Vagina (tissue), 2 donors: Measurements from ENCODE around the gene PHF11. TPM values are rescaled to one million over a fixed set of nuclear protein-coding genes. Genes with fewer than 3 reads are reported as not detected.
"Not testable (repeated sequence)": the region's sequence is repeated elsewhere in the genome, so short reads cannot be mapped to it uniquely, and the experiment has no call there.

Experiments used
- DNase-seq, 2 donors: peaks; one replicate each; pipeline ENCODE4 v3.0.0-alpha.2; 2017; ENCODE audit errors: extremely low spot score in 2 of 2
- H3K27ac ChIP-seq: fragments of 200-600 bp; sonication (generic); one replicate; pipeline ENCODE4 v1.5.1; 2019
- H3K27me3 ChIP-seq: fragments of 200-600 bp; sonication (generic); one replicate; pipeline ENCODE4 v1.5.1; 2019
- H3K36me3 ChIP-seq, 2 donors: fragments of 200-600 bp; sonication (generic); one replicate each; pipeline ENCODE4 v1.5.1; 2017 to 2019
- H3K4me1 ChIP-seq: fragments of 200-600 bp; sonication (generic); one replicate; pipeline ENCODE4 v1.5.1; 2019
- H3K4me3 ChIP-seq, 2 donors: fragments of 200-600 bp; sonication (generic); 1 replicate in 1 of 2; 2 replicates in 1 of 2; pipeline ENCODE4 v1.5.1; 2016 to 2019
- H3K9me3 ChIP-seq: fragments of 200-600 bp; sonication (generic); one replicate; pipeline ENCODE4 v1.5.1; 2019
- CTCF ChIP-seq, 3 experiments: fragments of 450-650 bp in 2 of 3; fragments of 200-600 bp in 1 of 3; sonication (generic) in 1 of 3; IDR thresholded peaks; one replicate each; pipeline ENCODE4 v1.5.1; 2017 to 2019; ENCODE audit warnings: antibody characterized with exemption in 3 of 3, mild to moderate bottlenecking in 2 of 3, moderate library complexity in 2 of 3
- POLR2A ChIP-seq, 2 donors: fragments of 450-650 bp; IDR thresholded peaks; one replicate each; pipeline ENCODE4 v1.6.1; 2017; ENCODE audit warnings: antibody characterized with exemption in 2 of 2, mild to moderate bottlenecking in 2 of 2, moderate library complexity in 2 of 2
- POLR2AphosphoS5 ChIP-seq, 2 donors: sonication (generic); formaldehyde crosslinking; IDR thresholded peaks; one replicate each; pipeline ENCODE4 v1.9.0; 2017; ENCODE audit warnings: antibody characterized with exemption in 2 of 2, mild to moderate bottlenecking in 2 of 2, low read depth in 1 of 2; ENCODE audit not compliant: insufficient read depth in 1 of 2
- intact Hi-C: fragments of 100-400 bp; cut with DNase I; formaldehyde crosslinking; loops from one replicate; pipeline ENCODE4 v1.15.1; 2023
- total RNA-seq: library from RNA; depleted of rRNA; stranded (reverse); fragments of >200 nt; gene quantifications from one replicate; pipeline ENCODE4 v1.2.3, GENCODE V29; 2016

Gene PHF11
- total RNA-seq, 1 donor from 2014 or later, result 44.9 TPM

- TF ChIP-seq CTCF (IDR thresholded peaks at IDR 0.05) (no peak), POLR2A (IDR thresholded peaks at IDR 0.05) (no peak), POLR2AphosphoS5 (IDR thresholded peaks at IDR 0.05; ENCODE audit: insufficient read depth in 1 of 2, low read depth in 1 of 2) (no peak)
- Histone ChIP-seq H3K27ac (no peak overlapping the region), H3K9me3 (no peaks in the 10 kb centered on the region), H3K4me1 (no peaks in the 10 kb centered on the region), H3K36me3 (peaks cover 0 to 11% of the 10 kb centered on the region in 2 donors), H3K4me3 (no peak overlapping the region), H3K27me3 (no peaks in the 10 kb centered on the region)
- intact Hi-C loops, result no loop called here
- DNase-seq, result no peak
These were observed 67.8 kb downstream of the PHF11 start for GRCh38 chr13:49563516-49563915.

- H3K4me1 ChIP-seq, H3K4me3 ChIP-seq, H3K9me3 ChIP-seq, H3K27ac ChIP-seq, intact Hi-C loops, H3K36me3 ChIP-seq, DNase-seq, H3K27me3 ChIP-seq: not testable (repeated sequence)
These were observed 69.7 kb downstream of the PHF11 start for GRCh38 chr13:49565461-49565860.

GRCh38 chr13:49566461-49566860, 70.7 kb downstream of the PHF11 start:
- Histone ChIP-seq H3K27me3 (no peaks in the 10 kb centered on the region), H3K4me3 (no peak overlapping the region), H3K4me1 (peaks cover under 1% of the 10 kb centered on the region), H3K9me3 (no peaks in the 10 kb centered on the region), H3K36me3 (no peaks in the 10 kb centered on the region), H3K27ac (no peak overlapping the region)
- no peak for DNase-seq
- TF ChIP-seq POLR2A (IDR thresholded peaks at IDR 0.05), result no peak
- no peak for TF ChIP-seq CTCF (IDR thresholded peaks at IDR 0.05)
- no peak for TF ChIP-seq POLR2AphosphoS5 (IDR thresholded peaks at IDR 0.05; ENCODE audit: insufficient read depth in 1 of 2, low read depth in 1 of 2)
- intact Hi-C loops, result no loop called here

- DNase-seq, result no peak
- intact Hi-C loops, result no loop called here
- Histone ChIP-seq H3K27ac (no peak overlapping the region), H3K27me3 (no peaks in the 10 kb centered on the region), H3K9me3 (no peaks in the 10 kb centered on the region), H3K36me3 (no peaks in the 10 kb centered on the region), H3K4me3 (no peak overlapping the region), H3K4me1 (peaks cover 4% of the 10 kb centered on the region)
- TF ChIP-seq POLR2A (IDR thresholded peaks at IDR 0.05), result no peak
- no peak for TF ChIP-seq CTCF (IDR thresholded peaks at IDR 0.05)
- no peak for TF ChIP-seq POLR2AphosphoS5 (IDR thresholded peaks at IDR 0.05; ENCODE audit: insufficient read depth in 1 of 2, low read depth in 1 of 2)
These were observed 71.7 kb downstream of the PHF11 start for GRCh38 chr13:49567491-49567890.

- no peak overlapping the region for H3K4me3 ChIP-seq
- TF ChIP-seq POLR2A (IDR thresholded peaks at IDR 0.05) (no peak), POLR2AphosphoS5 (IDR thresholded peaks at IDR 0.05; ENCODE audit: insufficient read depth in 1 of 2, low read depth in 1 of 2) (peak in 1 of 2 donors; percentile 46), CTCF (IDR thresholded peaks at IDR 0.05) (no peak)
- H3K27me3 ChIP-seq, result no peaks in the 10 kb centered on the region
- no peak for DNase-seq
- intact Hi-C loops, result no loop called here
- no peaks in the 10 kb centered on the region for H3K36me3 ChIP-seq
- peaks cover 4% of the 10 kb centered on the region for H3K4me1 ChIP-seq
- H3K27ac ChIP-seq, result no peak overlapping the region
- no peaks in the 10 kb centered on the region for H3K9me3 ChIP-seq
These were observed 74.4 kb downstream of the PHF11 start for GRCh38 chr13:49569993-49570689.
